Calu3 (cell line): Measurements from ENCODE around the gene MOGAT3. TPM values are rescaled to one million over a fixed set of nuclear protein-coding genes. Genes with fewer than 3 reads are reported as not detected.

ENCODE experiments used
- BruUV-seq: library from RNA; stranded (reverse); fragments of 400-500 nt; replicated peaks from 2 replicates; lab custom pipeline; 2021; lab: Mats Ljungman, UMichigan
- CTCF ChIA-PET: fragments of 300-600 bp; sonication (Branson Sonifier 250); formaldehyde crosslinking; loops from one replicate; lab custom pipeline; 2022; ENCODE audit warnings: antibody characterized with exemption; lab: Charles Lee
- DNase-seq: peaks from one replicate; pipeline ENCODE4 v3.0.0; 2022
- H3K27ac Mint-ChIP-seq: one replicate; pipeline ENCODE4 v1.8.0; 2022; ENCODE audit warnings: mixed read lengths; ENCODE audit not compliant: unreplicated experiment
- H3K27me3 Mint-ChIP-seq: one replicate; pipeline ENCODE4 v1.8.0; 2022; ENCODE audit warnings: mixed read lengths; ENCODE audit not compliant: unreplicated experiment
- H3K36me3 Mint-ChIP-seq: one replicate; pipeline ENCODE4 v1.8.0; 2022; ENCODE audit warnings: mild to moderate bottlenecking, moderate library complexity, mixed read lengths; ENCODE audit not compliant: insufficient read depth, unreplicated experiment
- H3K4me1 Mint-ChIP-seq: one replicate; pipeline ENCODE4 v1.8.0; 2022; ENCODE audit warnings: mild to moderate bottlenecking, low read depth, mixed read lengths; ENCODE audit not compliant: unreplicated experiment
- H3K4me3 Mint-ChIP-seq: one replicate; pipeline ENCODE4 v1.8.0; 2022; ENCODE audit warnings: mild to moderate bottlenecking, low read depth, moderate library complexity, mixed read lengths; ENCODE audit not compliant: unreplicated experiment
- H3K9me3 Mint-ChIP-seq: one replicate; pipeline ENCODE4 v1.8.0; 2022; ENCODE audit warnings: low read depth, mixed read lengths; ENCODE audit not compliant: unreplicated experiment
- intact Hi-C: fragments of 100-400 bp; cut with micrococcal nuclease; formaldehyde crosslinking; loops from one replicate; pipeline ENCODE4 v1.10.0; 2022; ENCODE audit not compliant: unreplicated experiment
- total RNA-seq: library from RNA; stranded (reverse); gene quantifications from 2 replicates; pipeline ENCODE4 v1.2.3, GENCODE V29; 2022
- TF ChIP-seq, protein P1 (sequence below): fragments of 200-600 bp; IDR thresholded peaks from one replicate; pipeline ENCODE4 v1.8.0; 2022; ENCODE audit warnings: antibody characterized with exemption; ENCODE audit not compliant: unreplicated experiment

The MOGAT3 gene
- total RNA-seq, 1 experiment from 2014 or later, result not detected

GRCh38 chr7:101177644-101178043 is 23.2 kb downstream of the MOGAT3 start:
- BruUV-seq, result no TSS peak
- Mint-ChIP-seq H3K9me3 (no peaks in the 10 kb centered on the region), H3K4me3 (no peak overlapping the region), H3K27me3 (peaks cover 93% of the 10 kb centered on the region), H3K27ac (no peak overlapping the region), H3K4me1 (no peaks in the 10 kb centered on the region), H3K36me3 (peaks cover 15% of the 10 kb centered on the region)
- TF ChIP-seq, protein P1, sequence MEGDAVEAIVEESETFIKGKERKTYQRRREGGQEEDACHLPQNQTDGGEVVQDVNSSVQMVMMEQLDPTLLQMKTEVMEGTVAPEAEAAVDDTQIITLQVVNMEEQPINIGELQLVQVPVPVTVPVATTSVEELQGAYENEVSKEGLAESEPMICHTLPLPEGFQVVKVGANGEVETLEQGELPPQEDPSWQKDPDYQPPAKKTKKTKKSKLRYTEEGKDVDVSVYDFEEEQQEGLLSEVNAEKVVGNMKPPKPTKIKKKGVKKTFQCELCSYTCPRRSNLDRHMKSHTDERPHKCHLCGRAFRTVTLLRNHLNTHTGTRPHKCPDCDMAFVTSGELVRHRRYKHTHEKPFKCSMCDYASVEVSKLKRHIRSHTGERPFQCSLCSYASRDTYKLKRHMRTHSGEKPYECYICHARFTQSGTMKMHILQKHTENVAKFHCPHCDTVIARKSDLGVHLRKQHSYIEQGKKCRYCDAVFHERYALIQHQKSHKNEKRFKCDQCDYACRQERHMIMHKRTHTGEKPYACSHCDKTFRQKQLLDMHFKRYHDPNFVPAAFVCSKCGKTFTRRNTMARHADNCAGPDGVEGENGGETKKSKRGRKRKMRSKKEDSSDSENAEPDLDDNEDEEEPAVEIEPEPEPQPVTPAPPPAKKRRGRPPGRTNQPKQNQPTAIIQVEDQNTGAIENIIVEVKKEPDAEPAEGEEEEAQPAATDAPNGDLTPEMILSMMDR, result no peak
- CTCF ChIA-PET, result interaction anchor here (0.6 kb wide), 1 partner anchor 303 kb away, joined by 5 read pairs; the partner anchor contains the start of gene SRRT
- DNase-seq, result no peak
- intact Hi-C loops, result no loop called here

DNA sequence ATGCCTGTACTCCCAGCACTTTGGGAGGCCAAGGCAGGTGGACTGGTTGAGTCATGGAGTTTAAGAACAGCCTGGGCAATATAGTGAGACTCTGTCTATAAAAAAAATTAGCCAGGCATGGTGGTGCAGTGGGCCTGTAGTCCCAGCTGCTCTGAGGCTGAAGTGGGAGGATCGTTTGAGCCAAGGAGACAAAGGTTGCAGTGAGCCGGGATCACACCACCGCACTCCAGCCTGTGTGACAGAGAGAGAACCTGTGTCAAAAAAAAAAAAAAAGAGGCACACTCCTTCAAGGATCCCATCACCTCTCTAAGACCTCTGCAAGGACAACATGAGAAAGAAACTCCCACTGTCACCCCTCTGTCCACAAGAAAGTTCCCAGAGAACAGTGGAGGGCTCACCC is 25.2 kb downstream of the MOGAT3 start:
- H3K36me3 Mint-ChIP-seq, result peaks cover 8% of the 10 kb centered on the region

GRCh38 chr7:101174322-101174854 is 26.4 kb downstream of the MOGAT3 start:
- no TSS peak for BruUV-seq
- H3K27me3 Mint-ChIP-seq, result peaks cover 100% of the 10 kb centered on the region
- intact Hi-C loops, result no loop called here

More for the DNA sequence above, 25.2 kb downstream of the MOGAT3 start:
- CTCF ChIA-PET, result interaction anchor here (0.8 kb wide), 1 partner anchor 16 kb away, joined by 3 read pairs; no protein-coding TSS in a partner anchor
- BruUV-seq, result no TSS peak
- Mint-ChIP-seq H3K4me3 (no peak overlapping the region), H3K4me1 (peaks cover 7% of the 10 kb centered on the region), H3K27me3 (peaks cover 100% of the 10 kb centered on the region), H3K9me3 (no peaks in the 10 kb centered on the region), H3K27ac (no peak overlapping the region)
- intact Hi-C loops, result no loop called here
- TF ChIP-seq, protein P1, result no peak
- no peak for DNase-seq

GRCh38 chr7:101173752-101174244 is 27.0 kb downstream of the MOGAT3 start:
- Mint-ChIP-seq H3K36me3 (peaks cover 12% of the 10 kb centered on the region), H3K4me1 (peaks cover 18% of the 10 kb centered on the region), H3K4me3 (peak overlapping the region; percentile 61), H3K9me3 (no peaks in the 10 kb centered on the region), H3K27me3 (peaks cover 100% of the 10 kb centered on the region), H3K27ac (peak overlapping the region; percentile 0)
- CTCF ChIA-PET, result interaction anchor here (0.6 to 1.5 kb wide), 5 partner anchors 19 to 189 kb away, joined by 3 to 5 read pairs (median 3); partner anchors contain the start of gene COL26A1
- BruUV-seq, result no TSS peak
- peak; percentile 63 for DNase-seq
- TF ChIP-seq, protein P1, result no peak
- intact Hi-C loops, result no loop called here

More at GRCh38 chr7:101174322-101174854, 26.4 kb downstream of the MOGAT3 start:
- CTCF ChIA-PET, result interaction anchor here (0.7 to 1.2 kb wide), 3 partner anchors 30 to 108 kb away, joined by 3 read pairs; no protein-coding TSS in a partner anchor
- H3K27ac Mint-ChIP-seq, result peak overlapping the region; percentile 0
- H3K36me3 Mint-ChIP-seq, result peaks cover 8% of the 10 kb centered on the region
- DNase-seq, result no peak
- no peaks in the 10 kb centered on the region for H3K9me3 Mint-ChIP-seq
- TF ChIP-seq, protein P1, result no peak
- H3K4me3 Mint-ChIP-seq, result peak overlapping the region; percentile 61
- peaks cover 12% of the 10 kb centered on the region for H3K4me1 Mint-ChIP-seq
